ENCODE measurements around the gene KRTAP10-5.

GRCh38 chr21:44557491-44558328 lies 22.7 kb downstream of the KRTAP10-5 start:
- no peak for TF ChIP-seq CTCF (IDR thresholded peaks at IDR 0.05; ENCODE audit: insufficient read depth, low read length)
- TF ChIP-seq GABPA (IDR thresholded peaks at IDR 0.05; ENCODE audit: low read depth) = no peak
- no peak for TF ChIP-seq POLR2AphosphoS5 (IDR thresholded peaks at IDR 0.05; ENCODE audit: low read depth)

Measured in HL-60 (cell line).